Tongue (tissue), 2 donors: Measurements from ENCODE around the gene S100P. TPM values are rescaled to one million over a fixed set of nuclear protein-coding genes. Genes with fewer than 3 reads are reported as not detected.
"Not testable (repeated sequence)": the region's sequence is repeated elsewhere in the genome, so short reads cannot be mapped to it uniquely, and the experiment has no call there.

Source experiments
- DNase-seq: peaks from one replicate; pipeline ENCODE4 v3.0.0-alpha.2; 2015
- total RNA-seq: library from RNA; depleted of rRNA; stranded (reverse); fragments of >200 nt; gene quantifications from one replicate; pipeline ENCODE4 v1.2.3, GENCODE V29; 2014

Gene S100P
- 1.7 TPM for total RNA-seq

- DNase-seq = no peak
Observed at GRCh38 chr4:6693231-6694176, at the start of gene S100P. S100P (plus strand) TSS chr4:6693878; CDS start chr4:6693933, 55 bp downstream.

DNA sequence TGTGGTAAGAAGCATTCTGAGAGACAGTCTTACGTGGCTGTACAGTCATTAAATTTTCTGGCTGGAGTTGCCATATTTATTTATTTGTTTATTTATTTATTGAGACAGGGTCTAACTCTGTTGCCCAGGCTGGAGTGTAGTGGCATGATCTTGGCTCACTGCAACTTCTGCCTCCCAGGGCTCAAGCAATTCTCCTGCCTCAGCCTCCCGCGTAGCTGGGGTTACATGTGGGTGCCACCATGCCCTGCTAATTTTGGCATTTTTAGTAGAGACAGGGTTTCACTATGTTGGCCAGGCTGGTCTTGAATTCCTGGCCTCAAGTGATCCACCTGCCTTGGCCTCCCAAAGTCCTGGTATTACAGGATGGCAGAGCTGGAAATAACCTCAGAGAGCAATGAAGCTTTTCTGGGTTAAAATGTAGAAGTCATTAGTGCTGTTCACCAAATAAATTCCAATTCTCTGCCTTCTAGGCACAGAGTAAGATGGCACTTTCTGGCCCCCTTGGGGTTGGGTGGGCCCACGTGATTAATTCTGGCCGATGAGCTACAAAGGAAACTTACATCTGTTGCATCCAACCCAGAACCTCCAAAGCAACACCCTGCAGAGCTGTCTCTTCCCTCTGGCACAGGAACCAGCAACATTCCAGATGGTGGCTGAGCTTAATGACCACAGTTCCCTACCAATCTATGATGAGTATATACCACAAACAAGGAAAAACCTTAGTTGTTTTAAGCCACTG, 48.7 kb upstream of the S100P start:
- DNase-seq = no peak

- no peak for DNase-seq
Observed at GRCh38 chr4:6647169-6647568, 46.5 kb upstream of the S100P start.

- DNase-seq = no peak
Observed at GRCh38 chr4:6647582-6648230, 46.0 kb upstream of the S100P start.

GRCh38 chr4:6649216-6649615, 44.5 kb upstream of the S100P start:
- no peak for DNase-seq

- not testable (repeated sequence) for DNase-seq
Observed at GRCh38 chr4:6654211-6654610, 39.5 kb upstream of the S100P start.

GRCh38 chr4:6655291-6655690, 38.4 kb upstream of the S100P start:
- DNase-seq = not testable (repeated sequence)

GRCh38 chr4:6655924-6656323, 37.8 kb upstream of the S100P start:
- no peak for DNase-seq

DNA sequence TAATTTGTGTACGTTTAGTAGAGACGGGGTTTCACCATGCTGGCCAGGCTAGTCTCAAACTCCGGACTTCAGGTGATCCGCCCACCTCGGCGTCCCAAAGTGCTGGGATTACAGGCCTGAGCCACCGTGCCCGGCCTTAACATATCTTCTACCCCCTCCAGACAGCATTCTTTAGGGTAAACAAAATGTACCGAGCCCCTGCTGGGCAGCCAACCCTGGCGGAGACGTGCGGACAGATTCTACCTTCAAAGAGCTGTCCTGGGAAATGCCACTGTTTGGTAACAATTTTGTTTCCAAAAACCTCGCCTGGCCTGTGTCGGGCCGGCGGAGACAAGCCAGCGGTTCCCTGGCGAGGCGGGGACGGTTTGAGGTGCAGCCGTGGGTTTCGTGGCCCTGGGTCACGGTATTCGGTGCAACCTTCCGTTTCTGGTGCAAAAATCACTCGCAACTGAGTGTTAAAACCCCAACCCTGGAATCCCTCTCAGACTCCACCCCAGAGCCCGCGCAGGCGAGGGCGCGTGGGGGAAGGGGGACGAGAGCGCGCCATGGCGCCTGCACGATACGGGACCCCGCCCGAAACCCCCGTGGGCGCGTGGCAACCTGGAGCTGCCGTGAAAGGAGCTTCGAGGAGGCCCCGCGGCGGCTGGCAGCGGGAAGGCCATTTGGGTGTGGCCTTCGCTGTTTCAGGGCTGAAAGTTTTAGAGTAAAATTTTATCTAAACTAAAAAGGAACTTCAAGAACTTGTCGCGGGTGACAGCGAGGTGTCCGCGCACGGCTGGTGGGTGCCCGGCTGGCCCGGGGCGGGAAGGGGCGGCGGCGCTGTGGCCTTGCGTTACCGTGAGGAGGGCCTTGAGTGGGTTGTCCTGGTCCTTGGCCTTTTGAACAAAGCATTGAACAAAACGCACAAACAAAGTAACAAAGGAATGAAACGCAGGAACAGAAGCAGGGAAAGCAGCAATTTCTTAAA, 36.2 kb upstream of the S100P start:
- DNase-seq = no peak

- DNase-seq = no peak
Observed at GRCh38 chr4:6658209-6658595, 35.5 kb upstream of the S100P start.

GRCh38 chr4:6658597-6659075, 35.0 kb upstream of the S100P start:
- peak; percentile 49 for DNase-seq

DNA sequence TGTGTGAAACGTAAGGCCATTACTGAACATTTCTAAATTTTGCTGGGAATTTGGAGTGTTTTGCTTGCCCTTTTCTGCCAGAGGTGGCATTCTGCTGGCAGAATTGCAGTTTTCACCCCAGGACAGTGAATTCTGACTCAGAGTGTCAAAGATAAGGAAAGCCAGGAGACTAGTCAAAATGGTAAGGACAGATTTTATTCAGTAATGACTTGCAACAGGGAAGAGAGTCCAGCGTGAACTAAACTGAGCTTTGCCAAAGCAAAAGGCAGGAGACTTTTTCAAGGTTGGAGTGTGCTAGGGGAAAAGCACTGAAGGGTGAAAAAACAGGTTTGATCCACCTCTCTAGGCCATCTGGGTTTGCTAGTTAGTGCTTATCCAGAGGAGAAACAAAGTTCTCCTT, 33.8 kb upstream of the S100P start:
- DNase-seq = no peak

DNA sequence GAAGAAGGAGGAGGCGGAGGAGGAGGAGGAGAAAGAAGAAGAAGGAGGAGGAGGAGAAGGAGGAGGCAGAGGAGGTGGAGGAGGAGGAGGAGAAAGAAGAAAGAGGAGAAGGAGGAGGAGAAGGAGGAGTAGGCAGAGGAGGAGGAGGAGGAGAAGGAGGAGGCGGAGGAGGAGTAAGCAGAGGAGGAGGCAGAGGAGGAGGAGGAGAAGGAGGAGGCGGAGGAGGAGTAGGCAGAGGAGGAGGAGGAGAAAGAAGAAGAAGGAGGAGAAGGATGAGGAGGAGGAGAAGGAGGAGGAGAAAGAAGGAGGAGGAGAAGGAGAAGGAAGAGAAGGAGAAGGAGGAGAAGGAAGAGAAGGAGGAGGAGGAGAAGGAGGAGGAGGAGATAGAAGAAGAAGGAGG, 33.2 kb upstream of the S100P start:
- DNase-seq = no peak

DNA sequence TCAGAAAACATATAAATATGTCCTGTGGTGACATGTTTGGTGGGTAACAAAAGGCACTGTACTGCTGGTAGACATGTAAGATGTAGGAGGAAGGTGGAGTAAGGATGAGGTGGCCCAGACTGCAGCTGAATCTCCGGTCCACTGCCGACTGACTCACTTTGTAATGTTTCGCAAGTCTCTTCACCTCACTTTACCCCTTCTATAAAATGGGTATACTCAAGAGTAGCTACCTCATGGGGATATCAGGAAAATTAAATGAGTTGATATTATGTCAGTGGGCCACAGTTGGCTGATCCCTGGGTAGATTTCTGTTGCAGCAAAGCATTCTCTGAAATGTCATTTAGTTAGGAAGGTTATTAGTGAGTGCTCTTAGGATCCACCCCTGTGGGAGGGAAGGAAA, 31.1 kb upstream of the S100P start:
- DNase-seq = no peak

GRCh38 chr4:6663596-6664393, 29.9 kb upstream of the S100P start:
- DNase-seq = no peak

DNA sequence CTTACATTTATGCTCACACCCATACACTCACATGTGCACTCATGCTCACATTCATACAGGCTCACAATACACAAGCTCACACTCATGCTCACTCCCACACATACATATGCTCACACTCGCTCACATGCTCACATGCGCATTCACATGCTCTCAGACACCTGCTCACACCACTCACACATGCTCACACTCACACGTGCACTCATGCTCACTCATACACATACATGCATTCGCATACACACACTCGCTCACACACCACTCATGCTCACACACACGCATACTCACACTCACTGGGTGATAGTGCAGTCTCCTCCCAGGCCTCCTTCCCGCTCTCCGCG, 28.4 kb upstream of the S100P start:
- no peak for DNase-seq

GRCh38 chr4:6668391-6668790, 25.3 kb upstream of the S100P start:
- DNase-seq = no peak

DNA sequence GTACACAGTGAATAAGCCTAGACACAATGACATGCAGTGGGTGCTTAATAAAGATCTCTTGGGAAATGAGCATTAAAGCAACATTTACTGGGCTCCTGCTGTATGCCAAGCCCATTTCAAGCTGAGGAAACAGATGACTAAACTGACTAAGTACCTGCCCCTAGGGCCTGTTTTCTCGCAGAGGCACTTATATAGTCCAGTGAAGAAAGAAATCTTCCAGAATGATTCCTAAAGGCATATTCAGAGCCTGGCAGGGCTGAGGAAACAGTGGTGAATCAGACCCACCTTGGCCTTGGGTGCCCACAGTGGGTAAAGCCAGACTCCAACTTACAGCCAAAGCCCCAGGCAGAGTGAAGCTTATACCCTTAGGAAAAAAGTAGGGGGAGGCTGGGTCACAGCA, 22.0 kb upstream of the S100P start:
- DNase-seq = no peak

DNA sequence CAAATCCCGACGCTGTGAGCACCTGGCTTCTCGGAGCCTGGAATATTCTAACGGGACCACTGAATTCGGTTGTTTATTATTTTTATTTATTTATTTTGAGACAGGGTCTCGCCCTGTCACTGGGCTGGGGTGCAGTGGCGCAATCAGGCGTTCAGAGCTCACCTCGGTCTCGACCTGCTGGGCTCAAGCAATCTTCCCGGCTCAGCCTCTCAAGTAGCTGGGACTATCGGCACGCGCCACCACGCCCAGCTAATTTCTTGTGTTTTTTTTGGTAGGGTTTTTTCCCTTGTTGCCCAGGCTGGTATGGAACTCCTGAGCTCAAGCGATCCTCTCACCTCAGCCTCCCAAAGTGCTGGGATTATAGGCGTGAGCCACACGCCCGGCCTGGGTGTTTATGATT, 21.5 kb upstream of the S100P start:
- DNase-seq = no peak

- DNase-seq = not testable (repeated sequence)
Observed at GRCh38 chr4:6672541-6673190, 21.0 kb upstream of the S100P start.
